K562 (cell line): ENCODE results near the gene CLDN20. TPM values are rescaled to one million over a fixed set of nuclear protein-coding genes. Genes with fewer than 3 reads are reported as not detected.

Experiments used
- CEBPB ChIP-seq: fragments of 450-650 bp; IDR thresholded peaks from 2 replicates; pipeline ENCODE4 v1.6.1; 2016; ENCODE audit warnings: missing genetic modification characterization, missing compliant biosample characterization
- KAT2B ChIP-seq: IDR thresholded peaks from one replicate; pipeline ENCODE4 v1.6.1; 2012; ENCODE audit warnings: low read depth, mild to moderate bottlenecking, control low read depth, inconsistent platforms, low read length, moderate library complexity
- POU5F1 ChIP-seq: fragments of 150-350 bp; IDR thresholded peaks from 2 replicates; pipeline ENCODE4 v1.6.1; 2014; ENCODE audit warnings: borderline replicate concordance, low read length, low read depth, mild to moderate bottlenecking; ENCODE audit not compliant: partially characterized antibody
- PPARD ChIP-seq: fragments of 250-450 bp; sonication (Bioruptor Pico); IDR thresholded peaks from 2 replicates; pipeline ENCODE4 v1.8.0; 2022; ENCODE audit warnings: inconsistent platforms, mild to moderate bottlenecking, moderate library complexity
- TEAD1 ChIP-seq, 2 experiments: fragments of 450-650 bp in 1 of 2; sonication (generic) in 1 of 2; formaldehyde crosslinking; IDR thresholded peaks; 2 replicates each; pipeline versions ENCODE4 v1.4.0 to v1.8.0; 2020 to 2022; ENCODE audit warnings: mild to moderate bottlenecking in 2 of 2, missing genetic modification reagents in 1 of 2
- ZBTB5 ChIP-seq: fragments of 450-650 bp; IDR thresholded peaks from 2 replicates; pipeline ENCODE4 v1.6.1; 2017; ENCODE audit warnings: antibody characterized with exemption
- ZFX ChIP-seq: sonication (generic); formaldehyde crosslinking; IDR thresholded peaks from 2 replicates; pipeline ENCODE4 v1.8.0; 2022; ENCODE audit warnings: mild to moderate bottlenecking, missing genetic modification reagents, moderate library complexity
- ZNF124 ChIP-seq: sonication (generic); formaldehyde crosslinking; IDR thresholded peaks from 2 replicates; pipeline ENCODE4 v1.8.1; 2022; ENCODE audit warnings: missing genetic modification reagents
- ZNF184 ChIP-seq: sonication (generic); formaldehyde crosslinking; IDR thresholded peaks from 2 replicates; pipeline ENCODE4 v1.5.0; 2020; ENCODE audit warnings: missing genetic modification reagents
- polyA plus RNA-seq, 8 experiments: library from polyadenylated mRNA; depleted of rRNA in 4 of 8; stranded (reverse) in 5 of 8; unstranded in 3 of 8; fragments of >200 nt; fragmentation: Nextera tagmentation in 2 of 8; fragmentation: Illumina TruSeq in 1 of 8; extraction: Ambion mirVana in 2 of 8; extraction: Trizol in 1 of 8; gene quantifications; 2 replicates each; pipeline versions ENCODE4 v1.2.1 to v1.2.3, GENCODE V29; 2011 to 2014; ENCODE audit warnings: inconsistent platforms in 1 of 8, missing spikeins in 1 of 8
- total RNA-seq, 7 experiments: library from RNA; depleted of rRNA in 6 of 7; stranded (reverse); fragments of >200 nt in 6 of 7; fragmentation: Illumina TruSeq in 2 of 7; extraction: Trizol in 2 of 7; gene quantifications; 2 replicates each; pipeline versions ENCODE4 v1.2.1 to v1.2.3, GENCODE V29; 2011 to 2021; ENCODE audit warnings: low replicate concordance in 1 of 7
- TF ChIP-seq, protein P1 (sequence below), 2 experiments: IDR thresholded peaks; 2 replicates each; pipeline ENCODE4 v1.6.1; 2012; ENCODE audit warnings: improper control_type of control experiment in 2 of 2, low read depth in 2 of 2, low read length in 2 of 2, borderline replicate concordance in 1 of 2

CLDN20 gene
- total and polyA plus RNA-seq, 9 of the 15 experiments (the other 6 are each of a cell fraction or from before 2014, with no cell fraction given), result not detected

GRCh38 chr6:155287762-155288161 is 23.9 kb downstream of the CLDN20 start (continued):
- TF ChIP-seq, protein P1, sequence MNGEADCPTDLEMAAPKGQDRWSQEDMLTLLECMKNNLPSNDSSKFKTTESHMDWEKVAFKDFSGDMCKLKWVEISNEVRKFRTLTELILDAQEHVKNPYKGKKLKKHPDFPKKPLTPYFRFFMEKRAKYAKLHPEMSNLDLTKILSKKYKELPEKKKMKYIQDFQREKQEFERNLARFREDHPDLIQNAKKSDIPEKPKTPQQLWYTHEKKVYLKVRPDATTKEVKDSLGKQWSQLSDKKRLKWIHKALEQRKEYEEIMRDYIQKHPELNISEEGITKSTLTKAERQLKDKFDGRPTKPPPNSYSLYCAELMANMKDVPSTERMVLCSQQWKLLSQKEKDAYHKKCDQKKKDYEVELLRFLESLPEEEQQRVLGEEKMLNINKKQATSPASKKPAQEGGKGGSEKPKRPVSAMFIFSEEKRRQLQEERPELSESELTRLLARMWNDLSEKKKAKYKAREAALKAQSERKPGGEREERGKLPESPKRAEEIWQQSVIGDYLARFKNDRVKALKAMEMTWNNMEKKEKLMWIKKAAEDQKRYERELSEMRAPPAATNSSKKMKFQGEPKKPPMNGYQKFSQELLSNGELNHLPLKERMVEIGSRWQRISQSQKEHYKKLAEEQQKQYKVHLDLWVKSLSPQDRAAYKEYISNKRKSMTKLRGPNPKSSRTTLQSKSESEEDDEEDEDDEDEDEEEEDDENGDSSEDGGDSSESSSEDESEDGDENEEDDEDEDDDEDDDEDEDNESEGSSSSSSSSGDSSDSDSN (IDR thresholded peaks at IDR 0.05; ENCODE audit: borderline replicate concordance in 1 of 2, low read depth in 2 of 2, low read length in 2 of 2), result no peak
- TF ChIP-seq ZNF124 (CRISPR knock-in tag) (no peak), ZFX (no peak), PPARD (no peak), CEBPB (no peak), POU5F1 (no peak), TEAD1 (CRISPR knock-in tag; IDR thresholded peaks at IDR 0.05) (no peak), ZBTB5 (no peak), ZNF184 (CRISPR knock-in tag) (no peak), KAT2B (no peak)
